ENCODE data around the gene GALR2. TPM values are rescaled to one million over a fixed set of nuclear protein-coding genes. Genes with fewer than 3 reads are reported as not detected.

Gene GALR2
- total RNA-seq, 1 experiment from 2014 or later = 0.61 TPM

DNA sequence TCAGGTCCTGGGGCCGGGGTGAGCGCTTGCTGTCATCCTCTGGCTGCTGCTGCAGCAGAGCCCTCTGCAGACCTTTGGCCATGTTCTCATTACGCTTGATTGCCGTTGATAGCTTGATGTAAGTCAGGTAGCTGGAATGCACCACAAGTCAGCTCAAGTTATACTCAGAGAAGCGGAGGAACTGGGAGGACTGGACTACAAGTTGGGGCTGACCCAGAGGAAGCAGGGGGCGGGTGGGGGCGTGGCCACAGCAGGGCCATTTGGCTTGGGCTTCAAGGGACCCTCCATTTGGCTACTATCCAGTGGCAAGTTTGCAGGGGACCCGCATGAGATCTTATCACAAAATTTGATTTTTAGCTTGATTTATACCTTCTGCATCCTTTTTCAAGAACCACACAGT is 28.5 kb upstream of the GALR2 start:
- no peak for TF ChIP-seq CTCF (IDR thresholded peaks at IDR 0.05; ENCODE audit: unreplicated experiment)
- BruUV-seq (replicated peaks) = no TSS peak
- no peak overlapping the region for H3K4me3 Mint-ChIP-seq (ENCODE audit: low read depth, unreplicated experiment)
- no peak for DNase-seq
- no peaks in the 10 kb centered on the region for H3K9me3 Mint-ChIP-seq (ENCODE audit: low read depth, unreplicated experiment)
- CTCF ChIA-PET = no interaction called here
- H3K36me3 Mint-ChIP-seq (ENCODE audit: insufficient read depth, unreplicated experiment) = peaks cover 83% of the 10 kb centered on the region
- H3K27ac Mint-ChIP-seq (ENCODE audit: unreplicated experiment) = no peak overlapping the region
- intact Hi-C loops (cut with micrococcal nuclease; ENCODE audit: unreplicated experiment) = no loop called here
- H3K27me3 Mint-ChIP-seq (ENCODE audit: unreplicated experiment) = no peaks in the 10 kb centered on the region
- H3K4me1 Mint-ChIP-seq (ENCODE audit: low read depth, unreplicated experiment) = peaks cover 30% of the 10 kb centered on the region

DNA sequence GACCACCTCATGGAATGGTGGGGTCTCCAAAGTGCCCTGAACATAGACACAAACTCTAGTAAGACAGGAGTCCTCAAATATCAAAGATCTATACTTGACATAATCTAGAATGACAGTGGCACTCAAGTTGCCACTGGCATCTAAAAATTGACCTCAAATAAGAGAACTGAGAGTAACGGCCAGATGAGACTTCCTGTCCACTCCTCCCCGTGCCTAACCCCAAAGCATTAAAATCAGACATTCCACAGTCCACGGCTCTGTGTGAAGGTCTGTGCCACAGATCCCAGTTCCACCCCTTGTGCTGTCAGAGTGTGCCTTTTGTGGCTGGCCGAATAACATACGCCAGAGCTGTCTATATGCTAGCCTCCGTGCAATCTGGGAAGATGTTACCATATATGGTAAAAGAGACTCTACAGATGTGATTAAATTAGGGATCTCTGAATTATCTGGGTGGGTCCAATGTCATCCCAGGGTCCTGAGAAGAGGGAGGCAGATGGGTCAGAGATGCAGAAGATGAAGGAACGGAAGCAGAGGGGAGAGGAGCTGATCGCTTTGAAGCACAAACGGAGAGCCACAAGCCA is 26.5 kb upstream of the GALR2 start:
- Mint-ChIP-seq H3K4me1 (ENCODE audit: low read depth, unreplicated experiment) (peaks cover 44% of the 10 kb centered on the region), H3K27me3 (ENCODE audit: unreplicated experiment) (no peaks in the 10 kb centered on the region), H3K4me3 (ENCODE audit: low read depth, unreplicated experiment) (no peak overlapping the region), H3K36me3 (ENCODE audit: insufficient read depth, unreplicated experiment) (peaks cover 86% of the 10 kb centered on the region), H3K27ac (ENCODE audit: unreplicated experiment) (no peak overlapping the region), H3K9me3 (ENCODE audit: low read depth, unreplicated experiment) (no peaks in the 10 kb centered on the region)
- CTCF ChIA-PET = no interaction called here
- intact Hi-C loops (cut with micrococcal nuclease; ENCODE audit: unreplicated experiment) = no loop called here
- no peak for TF ChIP-seq CTCF (IDR thresholded peaks at IDR 0.05; ENCODE audit: unreplicated experiment)
- BruUV-seq (replicated peaks) = no TSS peak
- DNase-seq = no peak

DNA sequence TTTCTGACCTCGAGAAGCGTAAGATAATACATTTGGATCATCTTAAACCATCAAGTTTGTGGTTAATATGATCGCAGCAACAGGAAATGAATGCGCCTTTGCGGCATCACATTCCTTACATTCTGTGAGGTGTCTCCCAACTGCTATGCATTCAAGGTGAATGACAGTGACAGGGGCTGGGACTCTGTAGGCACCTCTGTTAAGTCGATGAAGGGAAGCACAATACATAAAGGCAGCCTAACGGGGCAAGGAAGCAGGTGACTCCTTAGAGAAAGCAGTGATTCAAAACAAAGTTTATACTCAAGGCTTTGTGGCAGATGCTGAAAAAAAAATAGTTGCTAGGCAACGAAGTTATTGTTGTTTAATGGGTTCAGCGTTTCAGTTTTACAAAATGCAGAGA is 25.9 kb upstream of the GALR2 start:
- CTCF ChIA-PET = no interaction called here
- Mint-ChIP-seq H3K36me3 (ENCODE audit: insufficient read depth, unreplicated experiment) (peaks cover 86% of the 10 kb centered on the region), H3K27ac (ENCODE audit: unreplicated experiment) (peak overlapping the region; percentile 3), H3K27me3 (ENCODE audit: unreplicated experiment) (no peaks in the 10 kb centered on the region), H3K4me1 (ENCODE audit: low read depth, unreplicated experiment) (peaks cover 50% of the 10 kb centered on the region), H3K4me3 (ENCODE audit: low read depth, unreplicated experiment) (no peak overlapping the region), H3K9me3 (ENCODE audit: low read depth, unreplicated experiment) (no peaks in the 10 kb centered on the region)
- BruUV-seq (replicated peaks) = no TSS peak
- intact Hi-C loops (cut with micrococcal nuclease; ENCODE audit: unreplicated experiment) = no loop called here
- TF ChIP-seq CTCF (IDR thresholded peaks at IDR 0.05; ENCODE audit: unreplicated experiment) = no peak
- no peak for DNase-seq

DNA sequence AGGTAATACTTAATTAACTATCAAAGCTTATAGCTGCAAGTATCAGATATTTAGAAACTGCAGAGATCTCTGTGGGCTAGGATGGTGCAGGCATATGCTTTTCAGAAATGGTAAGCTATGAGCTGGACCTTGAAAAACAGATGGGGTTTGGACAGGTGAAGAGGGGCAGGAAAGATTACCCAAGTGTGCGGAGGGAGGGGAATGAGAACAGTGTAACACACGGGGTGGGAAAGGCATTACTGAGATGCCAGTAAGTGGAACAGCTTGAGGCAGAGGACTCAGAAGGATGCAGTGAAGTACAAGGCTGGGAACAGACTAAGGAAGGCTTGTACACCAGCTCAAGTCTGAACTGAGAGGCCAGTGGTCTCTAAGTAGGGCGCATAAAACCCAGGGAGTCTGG is 25.3 kb upstream of the GALR2 start:
- TF ChIP-seq CTCF (IDR thresholded peaks at IDR 0.05; ENCODE audit: unreplicated experiment) = no peak
- H3K27ac Mint-ChIP-seq (ENCODE audit: unreplicated experiment) = peak overlapping the region; percentile 3
- BruUV-seq (replicated peaks) = no TSS peak
- H3K4me1 Mint-ChIP-seq (ENCODE audit: low read depth, unreplicated experiment) = peaks cover 55% of the 10 kb centered on the region
- no peak for DNase-seq
- H3K4me3 Mint-ChIP-seq (ENCODE audit: low read depth, unreplicated experiment) = no peak overlapping the region
- CTCF ChIA-PET = no interaction called here
- intact Hi-C loops (cut with micrococcal nuclease; ENCODE audit: unreplicated experiment) = no loop called here
- no peaks in the 10 kb centered on the region for H3K9me3 Mint-ChIP-seq (ENCODE audit: low read depth, unreplicated experiment)
- H3K36me3 Mint-ChIP-seq (ENCODE audit: insufficient read depth, unreplicated experiment) = peaks cover 86% of the 10 kb centered on the region
- H3K27me3 Mint-ChIP-seq (ENCODE audit: unreplicated experiment) = no peaks in the 10 kb centered on the region
